Cardiac fibroblast (primary cell): ENCODE measurements around the gene RAET1L.

Source experiments
- DNase-seq, 2 donors: peaks; one replicate each; pipeline versions ENCODE4 v3.0.0 to v3.0.0-alpha.2; 2010; ENCODE audit warnings: low read depth in 2 of 2
- H3K4me3 ChIP-seq, 2 donors: replicated peaks in 1 of 2; 1 replicate in 1 of 2; 2 replicates in 1 of 2; pipeline ENCODE4 v1.5.1; 2011; ENCODE audit warnings: low read depth in 2 of 2, low read length in 2 of 2, mild to moderate bottlenecking in 2 of 2, moderate library complexity in 1 of 2
- TF ChIP-seq, protein P1 (sequence below): IDR thresholded peaks from one replicate; pipeline ENCODE4 v1.5.1; 2011; ENCODE audit warnings: low read depth, mild to moderate bottlenecking, low read length, inconsistent platforms

The RAET1L gene

DNA sequence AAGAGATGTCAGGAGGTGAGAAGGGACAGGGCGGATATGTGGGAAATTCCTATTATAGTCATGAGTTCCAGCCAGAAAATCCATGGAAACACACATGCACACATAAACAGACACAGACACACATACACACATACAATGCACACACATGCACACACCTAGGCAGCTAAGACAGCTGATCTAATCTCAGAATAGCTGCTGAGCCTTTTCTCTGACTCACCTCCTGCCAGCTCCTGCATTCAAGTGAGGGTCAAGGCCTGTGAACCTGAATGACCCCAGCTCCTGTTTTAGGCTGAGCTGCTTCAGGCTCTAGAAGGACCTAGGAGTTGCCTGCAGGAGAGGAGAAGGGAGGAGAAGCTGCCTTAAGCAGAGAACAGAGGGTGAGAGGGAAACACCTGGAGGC, 21.6 kb upstream of the RAET1L start:
- no peak for DNase-seq
- TF ChIP-seq, protein P1, sequence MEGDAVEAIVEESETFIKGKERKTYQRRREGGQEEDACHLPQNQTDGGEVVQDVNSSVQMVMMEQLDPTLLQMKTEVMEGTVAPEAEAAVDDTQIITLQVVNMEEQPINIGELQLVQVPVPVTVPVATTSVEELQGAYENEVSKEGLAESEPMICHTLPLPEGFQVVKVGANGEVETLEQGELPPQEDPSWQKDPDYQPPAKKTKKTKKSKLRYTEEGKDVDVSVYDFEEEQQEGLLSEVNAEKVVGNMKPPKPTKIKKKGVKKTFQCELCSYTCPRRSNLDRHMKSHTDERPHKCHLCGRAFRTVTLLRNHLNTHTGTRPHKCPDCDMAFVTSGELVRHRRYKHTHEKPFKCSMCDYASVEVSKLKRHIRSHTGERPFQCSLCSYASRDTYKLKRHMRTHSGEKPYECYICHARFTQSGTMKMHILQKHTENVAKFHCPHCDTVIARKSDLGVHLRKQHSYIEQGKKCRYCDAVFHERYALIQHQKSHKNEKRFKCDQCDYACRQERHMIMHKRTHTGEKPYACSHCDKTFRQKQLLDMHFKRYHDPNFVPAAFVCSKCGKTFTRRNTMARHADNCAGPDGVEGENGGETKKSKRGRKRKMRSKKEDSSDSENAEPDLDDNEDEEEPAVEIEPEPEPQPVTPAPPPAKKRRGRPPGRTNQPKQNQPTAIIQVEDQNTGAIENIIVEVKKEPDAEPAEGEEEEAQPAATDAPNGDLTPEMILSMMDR: no peak

GRCh38 chr6:150044621-150045145, 19.4 kb upstream of the RAET1L start:
- TF ChIP-seq, protein P1: no peak
- no peak for DNase-seq
- no peak overlapping the region for H3K4me3 ChIP-seq

More for the DNA sequence above, 21.6 kb upstream of the RAET1L start:
- H3K4me3 ChIP-seq: no peak overlapping the region

DNA sequence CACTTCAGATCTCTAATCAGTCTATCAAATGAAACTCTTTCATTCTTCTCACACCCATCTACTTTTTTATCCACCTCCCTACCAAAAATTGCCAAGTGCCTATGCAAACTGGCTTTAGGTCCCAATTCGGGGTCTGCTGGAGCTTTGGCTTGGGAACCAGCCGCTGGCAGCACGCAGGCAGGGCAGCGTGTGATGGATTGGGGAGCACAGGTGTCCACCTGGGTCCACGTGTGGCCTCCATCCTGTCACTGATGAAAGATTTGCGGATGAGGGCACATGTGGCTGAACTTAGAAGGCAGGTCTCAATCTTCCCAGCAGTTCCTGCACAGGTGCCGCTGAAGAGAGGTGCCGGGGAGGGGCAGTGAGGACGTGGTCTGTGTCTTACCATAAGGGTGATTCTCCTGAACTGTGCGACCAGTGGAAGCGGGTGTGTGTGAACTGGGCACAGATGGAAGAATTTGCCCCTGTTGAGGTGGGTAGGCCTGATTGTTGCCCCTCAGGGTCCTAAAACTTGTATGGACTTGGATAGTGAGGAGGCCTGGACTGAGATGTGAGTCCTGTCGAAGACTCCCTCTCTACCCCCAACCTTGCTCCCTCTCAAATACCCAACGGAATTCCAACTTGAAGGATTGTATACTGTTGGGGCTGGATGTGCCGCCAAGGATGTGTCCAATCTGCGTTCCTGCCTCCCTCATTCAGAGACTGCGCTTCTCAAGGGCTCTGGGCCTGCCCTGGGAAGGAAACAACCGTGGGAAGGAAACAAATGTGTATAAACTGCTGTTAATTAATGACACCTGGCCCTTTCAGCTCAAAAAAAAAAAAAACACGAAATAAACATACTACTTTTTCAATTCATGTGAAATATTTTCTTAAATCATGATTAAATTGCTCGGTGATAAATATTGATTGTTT, 18.4 kb upstream of the RAET1L start:
- DNase-seq: no peak
- TF ChIP-seq, protein P1: no peak
- H3K4me3 ChIP-seq: no peak overlapping the region

DNA sequence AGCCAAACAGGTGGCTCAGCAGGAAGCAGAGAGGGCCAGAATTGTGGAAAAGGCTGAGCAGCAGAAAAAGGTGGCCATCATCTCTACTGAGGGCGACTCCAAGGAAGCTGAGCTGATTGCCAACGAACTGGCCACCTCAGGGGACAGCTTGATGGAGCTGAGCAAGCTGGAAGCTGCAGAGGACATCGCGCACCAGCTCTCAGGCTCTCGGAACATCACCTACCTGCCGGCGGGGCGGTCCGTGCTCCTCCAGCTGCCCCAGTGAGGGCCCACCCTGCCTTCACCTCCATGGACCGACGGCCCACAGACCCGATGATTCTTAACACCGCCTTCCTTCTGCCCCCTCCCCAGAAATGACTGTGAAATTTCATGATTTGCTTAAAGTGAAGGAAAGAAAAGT, 17.8 kb upstream of the RAET1L start:
- no peak overlapping the region for H3K4me3 ChIP-seq
- no peak for DNase-seq
- TF ChIP-seq, protein P1: no peak

DNA sequence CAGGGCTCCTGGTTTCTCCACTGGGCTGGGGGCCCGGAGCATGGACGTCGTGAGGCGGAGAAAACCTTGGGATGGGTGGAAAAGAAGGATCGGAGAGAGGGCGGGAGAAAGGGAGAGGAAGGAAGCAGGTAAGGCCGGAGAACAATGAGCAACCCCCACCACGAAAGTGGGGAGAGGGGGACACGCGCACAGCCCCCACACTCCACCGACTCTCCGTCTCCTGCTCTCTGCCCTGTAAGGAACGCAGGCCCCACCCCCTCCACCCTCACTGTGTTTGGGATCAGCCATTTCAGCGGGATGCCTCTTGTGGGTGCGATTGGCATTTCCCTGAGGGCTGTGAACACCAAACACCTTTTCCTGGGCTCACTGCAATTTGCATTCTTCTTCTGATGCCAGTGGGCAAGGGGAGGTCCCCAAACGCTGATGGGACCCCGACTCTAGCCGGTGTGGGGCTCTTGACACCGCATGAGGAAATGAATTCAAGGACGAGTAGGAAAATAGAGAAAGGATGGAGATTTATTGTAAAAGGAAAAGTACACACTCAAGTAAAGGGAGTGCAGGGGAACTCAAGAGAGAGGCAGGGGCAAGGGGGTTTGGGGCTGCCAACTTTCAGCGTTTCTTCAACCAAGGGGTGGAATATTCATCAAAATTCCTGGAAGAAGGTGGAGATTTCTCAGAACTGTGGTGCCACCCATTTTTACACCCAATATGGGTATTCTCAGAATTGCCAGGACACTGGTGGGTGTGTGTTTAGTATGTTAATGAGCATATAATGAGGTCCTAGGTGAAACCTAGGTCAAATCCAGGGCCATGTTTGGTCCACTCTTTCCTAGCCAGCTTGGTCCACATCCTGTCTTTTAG, 13.1 kb upstream of the RAET1L start:
- no peak for DNase-seq
- no peak overlapping the region for H3K4me3 ChIP-seq
- TF ChIP-seq, protein P1: no peak

DNA sequence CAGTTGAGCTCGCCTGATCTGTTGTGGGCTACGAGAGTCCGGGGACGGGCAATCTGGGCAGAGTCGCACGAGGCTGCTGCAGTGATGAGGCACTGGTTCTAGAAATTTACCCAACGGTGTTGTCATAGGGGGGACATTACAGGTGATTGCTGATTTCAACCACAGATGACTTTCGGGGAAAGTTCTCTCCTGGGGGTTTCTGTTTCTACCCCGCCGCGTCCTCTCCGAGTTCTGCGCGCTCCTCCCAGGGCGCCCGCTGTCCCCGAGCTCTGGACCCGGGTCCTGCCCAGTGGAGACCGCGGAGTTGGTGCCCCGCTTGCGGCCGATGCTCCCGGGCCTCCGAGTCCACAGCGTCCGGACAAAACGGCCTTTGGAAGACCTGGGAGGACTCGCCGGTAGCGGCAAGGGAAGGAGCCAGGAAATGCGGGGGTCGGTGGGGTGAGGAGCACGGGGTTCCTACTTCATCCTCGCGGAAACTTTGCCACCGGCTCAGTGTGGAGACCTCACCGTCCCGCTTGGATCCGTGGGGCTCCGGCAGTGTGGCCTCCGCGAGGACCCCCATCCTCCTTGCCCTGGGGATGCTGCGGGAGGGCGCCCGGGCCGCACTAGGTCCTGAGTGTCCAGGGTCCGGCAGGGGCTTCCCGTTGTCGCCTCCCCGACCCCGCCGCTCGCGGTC, 12.3 kb upstream of the RAET1L start:
- H3K4me3 ChIP-seq: no peak overlapping the region
- TF ChIP-seq, protein P1: no peak
- no peak for DNase-seq
